Esophagus (tissue), 2 donors: ENCODE results near the gene DUSP3. TPM values are rescaled to one million over a fixed set of nuclear protein-coding genes. Genes with fewer than 3 reads are reported as not detected.

ENCODE experiments used
- H3K27ac ChIP-seq, 2 donors: one replicate each; pipeline ENCODE4 v1.5.1; 2013; ENCODE audit warnings: low read depth in 2 of 2, mild to moderate bottlenecking in 2 of 2, inconsistent platforms in 1 of 2, low read length in 1 of 2, moderate library complexity in 1 of 2
- H3K27me3 ChIP-seq, 2 donors: one replicate each; pipeline ENCODE4 v1.6.1; 2013; ENCODE audit warnings: low read length in 2 of 2, control low read depth in 1 of 2, mild to moderate bottlenecking in 1 of 2; ENCODE audit not compliant: insufficient read depth in 2 of 2, control insufficient read depth in 1 of 2
- H3K36me3 ChIP-seq, 2 donors: one replicate each; pipeline ENCODE4 v1.6.1; 2013; ENCODE audit warnings: low read length in 1 of 2; ENCODE audit not compliant: control insufficient read depth in 2 of 2, insufficient read depth in 2 of 2
- H3K4me1 ChIP-seq, 2 donors: one replicate each; pipeline ENCODE4 v1.6.1; 2013; ENCODE audit warnings: low read length in 1 of 2; ENCODE audit not compliant: control insufficient read depth in 2 of 2, insufficient read depth in 2 of 2
- H3K4me3 ChIP-seq, 2 donors: one replicate each; pipeline ENCODE4 v1.5.1; 2013; ENCODE audit warnings: low read length in 2 of 2, mild to moderate bottlenecking in 2 of 2, low read depth in 1 of 2, moderate library complexity in 1 of 2
- H3K9me3 ChIP-seq, 2 donors: one replicate each; pipeline ENCODE4 v1.6.1; 2013; ENCODE audit warnings: mild to moderate bottlenecking in 2 of 2, low read depth in 1 of 2, low read length in 1 of 2, moderate library complexity in 1 of 2; ENCODE audit not compliant: control insufficient read depth in 2 of 2, insufficient read depth in 1 of 2
- WGBS, 2 donors: extraction: QIAGEN DNeasy Blood & Tissue Kit; methylation state at CpG; one replicate each; pipeline ENCODE4 v1.1.7; 2013; 5-methylcytosine and 5-hydroxymethylcytosine counted together
- polyA plus RNA-seq, 2 donors: library from polyadenylated mRNA; stranded (reverse); fragments of 200-250 nt; gene quantifications; one replicate each; pipeline ENCODE4 v1.2.3, GENCODE V29; 2013
- donor health status: healthy with polysubstance abuse.
- donor health status: Bipolar disorder and iron deficiency.

Gene DUSP3
- polyA plus RNA-seq, 2 donors = 29.4 to 56.8 TPM

GRCh38 chr17:43728081-43728480, 50.7 kb downstream of the DUSP3 start:
- no peaks in the 10 kb centered on the region for H3K27me3 ChIP-seq
- no peaks in the 10 kb centered on the region for H3K36me3 ChIP-seq
- H3K4me3 ChIP-seq = no peak overlapping the region
- H3K9me3 ChIP-seq = no peaks in the 10 kb centered on the region
- H3K4me1 ChIP-seq = no peaks in the 10 kb centered on the region
- 76 to 78% methylated on average over 8 of the region's 8 CpGs for WGBS, 2 donors
- H3K27ac ChIP-seq = no peak overlapping the region

DNA sequence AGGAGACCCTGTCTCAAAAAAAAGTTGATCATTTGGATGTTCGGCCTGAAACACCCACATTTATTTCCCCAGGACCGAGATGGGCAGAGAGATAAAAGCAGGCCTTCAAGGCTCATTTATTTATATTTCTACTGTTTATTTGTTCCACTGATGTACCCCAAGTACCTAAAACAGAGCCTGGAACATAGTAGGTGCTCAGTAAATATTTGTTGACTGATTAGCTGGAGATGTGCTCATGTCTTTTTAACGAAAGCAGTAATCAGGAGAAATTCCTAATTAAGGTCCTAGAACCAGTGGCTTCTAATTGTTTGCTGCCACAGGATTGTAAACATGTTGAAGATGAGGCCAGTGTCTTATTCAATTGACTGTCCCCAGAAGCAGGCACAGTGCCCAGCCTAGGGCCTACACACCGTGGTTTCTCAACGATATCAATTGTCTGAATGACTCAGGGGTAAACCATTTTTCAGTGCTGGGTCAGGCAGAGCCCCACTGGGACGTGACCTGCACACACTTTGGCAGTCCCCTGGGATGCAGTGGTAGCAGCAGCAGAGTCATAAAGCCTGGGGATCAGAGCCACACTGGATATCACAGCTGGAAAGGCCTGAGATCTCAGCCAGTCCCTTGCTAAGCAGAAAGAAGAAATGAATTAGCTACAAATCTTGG, 54.9 kb downstream of the DUSP3 start:
- no peak overlapping the region for H3K27ac ChIP-seq
- no peaks in the 10 kb centered on the region for H3K9me3 ChIP-seq
- H3K4me3 ChIP-seq = no peak overlapping the region
- H3K27me3 ChIP-seq = no peaks in the 10 kb centered on the region
- no peaks in the 10 kb centered on the region for H3K36me3 ChIP-seq
- WGBS, 2 donors = 61 to 70% methylated on average over 6 of the region's 6 CpGs
- H3K4me1 ChIP-seq = peaks cover 0 to 2% of the 10 kb centered on the region in 2 donors

DNA sequence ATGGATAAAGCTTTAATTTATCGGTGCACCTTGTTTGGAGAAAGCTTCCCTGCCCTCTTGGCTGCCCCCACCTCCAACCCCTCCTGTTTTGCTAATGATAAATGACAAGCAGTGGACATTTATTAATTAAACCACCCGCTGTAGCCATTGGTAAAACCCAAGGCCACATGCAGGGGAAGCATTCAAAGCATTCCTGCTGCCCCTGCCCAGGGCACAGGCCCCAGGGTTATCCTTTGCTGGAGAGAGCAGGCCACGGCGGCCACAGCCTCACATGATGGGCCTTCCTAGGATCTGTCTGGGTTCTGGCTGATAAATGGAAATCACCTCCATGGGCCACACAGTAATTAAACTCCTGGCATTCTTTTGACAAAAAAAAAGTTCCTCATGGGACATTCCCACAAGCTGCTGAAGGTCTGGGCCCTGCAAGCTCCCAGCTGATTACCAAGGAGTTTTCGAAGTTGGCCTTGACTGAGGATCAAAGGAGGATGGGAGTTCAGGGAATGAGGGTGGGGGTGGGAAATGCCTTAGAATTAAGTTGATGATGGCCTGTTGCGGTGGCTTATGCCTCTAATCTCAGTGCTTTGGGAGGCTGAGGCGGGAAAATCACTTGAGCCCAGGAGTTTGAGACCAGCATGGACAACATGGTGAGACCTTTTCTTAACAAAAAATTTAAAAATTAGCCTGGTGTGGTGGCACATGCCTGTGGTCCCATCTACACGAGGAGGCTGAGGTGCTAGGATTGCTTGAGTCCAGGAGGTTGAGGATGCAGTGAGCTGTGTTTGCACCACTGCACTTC, 55.7 kb downstream of the DUSP3 start:
- Histone ChIP-seq H3K4me1 (peaks cover 0 to 2% of the 10 kb centered on the region in 2 donors), H3K9me3 (no peaks in the 10 kb centered on the region), H3K36me3 (no peaks in the 10 kb centered on the region), H3K4me3 (no peak overlapping the region), H3K27ac (no peak overlapping the region), H3K27me3 (no peaks in the 10 kb centered on the region)
- WGBS, 2 donors = 82 to 84% methylated on average over 8 of the region's 8 CpGs

DNA sequence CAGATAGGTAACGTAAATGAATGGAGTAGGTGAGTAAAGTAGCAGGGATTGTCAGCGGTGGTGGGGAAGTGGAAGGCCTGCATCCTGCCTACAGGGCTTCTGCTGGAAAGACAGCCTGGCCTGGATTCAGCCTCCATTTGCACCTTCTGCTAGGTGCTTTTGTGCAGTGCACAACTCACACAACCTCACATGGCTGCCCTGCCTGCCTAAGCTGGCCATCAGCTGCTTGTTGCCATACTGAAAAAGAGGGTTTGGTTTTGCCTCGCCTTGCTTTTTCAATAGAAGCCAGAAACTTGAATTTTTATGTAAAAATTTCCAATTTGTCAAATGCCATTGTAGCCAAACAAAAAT, 56.5 kb downstream of the DUSP3 start:
- Histone ChIP-seq H3K27me3 (no peaks in the 10 kb centered on the region), H3K4me1 (peaks cover 0 to 2% of the 10 kb centered on the region in 2 donors), H3K27ac (no peak overlapping the region), H3K4me3 (no peak overlapping the region), H3K9me3 (no peaks in the 10 kb centered on the region), H3K36me3 (no peaks in the 10 kb centered on the region)
- 93 to 95% methylated on average over 3 of the region's 3 CpGs for WGBS, 2 donors

GRCh38 chr17:43721537-43722268, 57.1 kb downstream of the DUSP3 start:
- H3K27ac ChIP-seq = no peak overlapping the region
- H3K36me3 ChIP-seq = no peaks in the 10 kb centered on the region
- no peaks in the 10 kb centered on the region for H3K27me3 ChIP-seq
- 86 to 90% methylated on average over 4 of the region's 4 CpGs for WGBS, 2 donors
- no peaks in the 10 kb centered on the region for H3K9me3 ChIP-seq
- no peak overlapping the region for H3K4me3 ChIP-seq
- H3K4me1 ChIP-seq = peaks cover 0 to 2% of the 10 kb centered on the region in 2 donors

DNA sequence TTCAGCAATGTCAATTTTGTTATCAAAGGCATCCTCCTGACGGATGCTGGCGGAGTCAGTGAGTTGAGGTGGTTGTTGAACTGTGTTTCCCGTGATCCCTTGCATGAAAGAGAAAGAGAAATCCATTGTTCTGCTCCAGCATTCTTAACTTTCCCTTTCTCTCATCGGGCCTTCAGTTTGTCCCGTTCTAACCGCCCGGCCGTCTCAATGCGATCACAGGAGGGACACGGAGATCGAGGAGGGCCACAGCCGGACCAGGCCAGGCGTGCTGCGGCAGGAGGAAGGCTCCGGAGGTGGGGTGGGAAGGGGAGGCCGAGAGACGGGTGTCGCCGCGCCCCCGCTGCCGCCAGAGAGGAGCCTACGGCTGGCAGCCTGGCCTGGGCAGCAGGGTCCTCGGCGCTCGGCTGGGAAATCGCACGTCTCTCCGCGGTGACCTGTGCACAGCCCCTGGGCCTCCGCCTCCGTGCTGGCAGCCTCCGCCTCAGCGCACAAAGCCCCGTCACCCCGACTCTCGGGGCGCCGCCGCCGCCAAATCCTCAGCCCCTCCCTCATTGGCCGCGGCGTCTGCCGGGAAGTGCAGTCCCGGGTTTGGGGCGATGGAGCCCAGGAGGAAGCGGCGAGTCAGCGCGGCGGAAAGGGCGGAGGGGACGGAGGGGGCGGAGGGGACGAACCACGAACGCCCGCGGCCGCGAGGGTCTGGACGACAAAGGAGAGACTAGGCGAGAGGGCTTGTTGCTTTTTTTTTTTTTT, 58.3 kb downstream of the DUSP3 start:
- Histone ChIP-seq H3K9me3 (no peaks in the 10 kb centered on the region), H3K4me3 (peak overlapping the region; percentile 68 to 75), H3K27me3 (no peaks in the 10 kb centered on the region), H3K27ac (peak overlapping the region; percentile 91 to 92), H3K4me1 (peaks cover 0 to 2% of the 10 kb centered on the region in 2 donors), H3K36me3 (no peaks in the 10 kb centered on the region)
- 1% methylated on average over 53 to 64 of the region's 64 CpGs for WGBS, 2 donors

GRCh38 chr17:43719578-43719977, 59.2 kb downstream of the DUSP3 start:
- Histone ChIP-seq H3K36me3 (no peaks in the 10 kb centered on the region), H3K9me3 (no peaks in the 10 kb centered on the region), H3K27ac (no peak overlapping the region), H3K4me1 (peaks cover 0 to 2% of the 10 kb centered on the region in 2 donors), H3K27me3 (no peaks in the 10 kb centered on the region), H3K4me3 (no peak overlapping the region)
- 48 to 57% methylated on average over 3 of the region's 3 CpGs for WGBS, 2 donors

DNA sequence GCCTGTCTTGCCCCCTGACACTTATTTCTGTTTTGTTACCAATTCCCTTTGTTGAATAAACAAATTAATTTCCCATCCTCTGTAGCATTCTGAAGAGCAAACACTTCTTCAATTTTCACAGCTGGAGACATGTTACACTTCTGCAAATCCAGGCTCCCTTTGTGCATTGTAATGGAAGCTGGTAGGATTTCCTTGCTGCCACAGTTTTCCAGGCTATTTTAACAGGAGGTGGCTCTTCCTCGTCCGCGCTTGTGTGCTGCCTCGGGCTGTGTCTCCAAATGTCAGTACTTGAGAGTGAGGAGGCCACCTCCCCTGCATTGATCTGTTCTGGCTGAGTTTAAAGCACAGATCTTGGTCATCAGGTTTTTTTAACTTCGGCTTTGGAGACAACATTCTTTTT, 60.2 kb downstream of the DUSP3 start:
- Histone ChIP-seq H3K9me3 (no peaks in the 10 kb centered on the region), H3K4me1 (peaks cover 0 to 6% of the 10 kb centered on the region in 2 donors), H3K36me3 (no peaks in the 10 kb centered on the region), H3K27me3 (no peaks in the 10 kb centered on the region), H3K27ac (no peak overlapping the region), H3K4me3 (no peak overlapping the region)
- WGBS, 2 donors = 39 to 47% methylated on average over 5 of the region's 5 CpGs

DNA sequence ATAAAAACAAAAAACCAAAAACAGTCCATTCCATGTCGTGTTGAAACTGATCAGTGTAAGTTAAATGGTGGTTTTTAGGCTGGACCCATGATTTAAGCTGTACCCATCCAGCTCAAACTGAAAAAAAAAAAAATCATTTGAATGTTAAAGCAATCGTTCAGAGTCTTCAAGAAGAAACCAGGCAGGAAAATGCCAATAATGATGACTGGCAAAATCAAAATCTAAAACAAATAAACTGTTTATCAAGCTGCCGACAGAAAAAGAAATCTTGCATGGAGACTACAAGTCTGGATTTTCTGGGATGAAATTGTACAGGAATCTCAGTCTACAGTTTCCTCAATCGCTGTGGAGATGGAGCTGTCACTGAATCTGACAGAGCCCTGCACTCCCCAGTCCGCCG, 60.9 kb downstream of the DUSP3 start:
- H3K27ac ChIP-seq = no peak overlapping the region
- WGBS, 2 donors = 59 to 69% methylated on average over 6 of the region's 6 CpGs
- H3K4me3 ChIP-seq = no peak overlapping the region
- no peaks in the 10 kb centered on the region for H3K36me3 ChIP-seq
- peaks cover 0 to 9% of the 10 kb centered on the region in 2 donors for H3K4me1 ChIP-seq
- no peaks in the 10 kb centered on the region for H3K9me3 ChIP-seq
- no peaks in the 10 kb centered on the region for H3K27me3 ChIP-seq
